HG02852 (cell line): ENCODE results near the gene CSAD.
"Not testable (repeated sequence)": the region's sequence is repeated elsewhere in the genome, so short reads cannot be mapped to it uniquely, and the experiment has no call there.

Experiments
- ATAC-seq: cut with Tn5 transposase; IDR thresholded peaks from one replicate; pipeline ENCODE4 v1.9.1; 2021; ENCODE audit warnings: mild to moderate bottlenecking, moderate library complexity; ENCODE audit not compliant: unreplicated experiment

Gene CSAD

DNA sequence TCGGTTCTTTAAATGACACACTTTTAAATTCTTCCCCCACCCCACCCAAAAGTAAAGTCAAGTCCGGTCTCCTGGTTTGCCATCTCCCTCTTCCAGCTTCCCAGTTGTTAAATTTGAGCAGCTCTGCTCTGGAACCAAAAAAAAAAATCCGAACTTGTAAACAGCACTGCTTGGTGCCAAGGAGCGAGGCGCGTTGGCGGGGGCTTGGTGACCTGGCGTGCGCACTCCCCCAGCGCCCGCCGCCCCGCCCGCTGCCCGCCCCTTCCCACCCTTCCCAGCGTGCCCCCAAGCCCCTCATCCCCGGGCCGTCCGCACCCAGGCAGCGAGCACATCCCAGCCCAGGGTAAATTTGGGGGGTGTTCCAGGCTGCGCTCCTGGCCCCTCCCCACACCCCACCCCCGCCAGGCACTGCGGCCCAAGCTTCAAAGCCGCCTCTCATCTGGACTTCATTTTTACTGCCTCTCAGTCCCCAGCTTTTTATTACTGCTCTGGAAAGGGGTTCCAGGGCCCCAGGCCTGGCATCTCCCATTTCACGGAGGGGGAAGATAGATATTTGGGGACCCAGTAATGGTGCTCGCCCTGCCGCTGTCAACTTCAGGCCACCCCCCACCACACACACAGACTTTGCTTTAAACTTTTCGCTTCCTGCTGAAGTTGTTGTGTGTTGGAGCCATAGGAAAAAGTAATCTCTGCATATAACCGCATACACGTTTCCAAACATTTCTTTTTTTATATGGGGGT is 38.0 kb upstream of the CSAD start:
- ATAC-seq, result no peak

DNA sequence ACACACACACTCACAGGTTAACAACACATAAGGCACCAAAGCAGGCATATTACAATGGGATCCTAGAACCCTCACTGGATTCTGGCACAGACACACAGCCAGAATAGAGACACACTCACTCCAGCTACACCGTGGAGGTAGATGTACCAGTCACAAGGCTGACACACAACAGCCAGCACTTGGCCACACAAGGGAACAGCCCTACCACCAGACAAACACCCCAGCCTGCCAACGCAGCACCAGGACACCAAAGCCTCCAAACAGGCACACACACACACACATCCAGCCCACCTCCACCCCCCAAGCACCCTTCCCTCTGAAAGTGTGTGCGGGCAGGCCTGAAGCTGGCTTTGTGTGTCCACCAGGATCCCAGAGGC is 37.2 kb upstream of the CSAD start:
- ATAC-seq, result no peak

DNA sequence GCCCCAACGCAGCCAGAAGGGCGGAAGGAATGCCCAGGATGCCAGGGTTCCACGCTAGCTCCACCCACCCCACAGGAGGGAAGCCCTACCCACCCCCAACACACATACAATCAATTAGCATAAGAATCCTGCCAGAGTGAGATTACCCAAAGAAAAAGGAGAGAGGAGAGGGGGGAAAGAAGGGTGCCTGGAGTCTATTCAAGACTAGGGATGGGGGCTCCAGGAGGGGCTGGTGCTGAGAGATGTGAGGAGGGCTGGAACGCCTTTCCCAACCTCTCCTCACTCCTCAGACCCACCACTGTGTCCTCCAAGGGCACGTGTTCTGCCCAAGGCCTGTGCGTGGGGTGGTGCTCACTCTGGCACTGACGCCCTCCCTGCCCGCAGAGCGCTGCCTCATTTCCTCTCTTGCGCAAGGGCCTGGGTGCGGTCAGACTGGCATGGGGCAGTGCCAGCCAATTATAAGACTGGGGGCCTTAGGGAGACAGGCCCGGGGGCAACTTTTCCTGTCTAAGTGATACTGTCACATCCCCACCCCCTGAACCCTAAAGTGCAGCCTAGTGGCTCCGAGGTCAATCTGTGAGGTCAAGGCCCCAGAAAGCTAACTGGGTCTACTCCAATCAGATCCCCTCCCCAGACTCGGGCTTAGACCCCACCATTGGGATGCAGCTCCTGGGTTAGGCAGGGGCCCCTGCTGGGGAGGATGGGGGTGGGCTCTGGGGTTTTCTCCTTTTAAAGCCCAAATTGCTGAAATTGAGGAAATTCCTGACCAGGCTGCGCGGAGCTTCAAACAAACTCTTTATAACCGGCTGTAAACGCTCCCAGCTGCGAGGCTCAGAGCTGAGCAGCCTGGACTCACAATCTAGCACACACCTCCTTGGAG is 36.6 kb upstream of the CSAD start:
- no peak for ATAC-seq

DNA sequence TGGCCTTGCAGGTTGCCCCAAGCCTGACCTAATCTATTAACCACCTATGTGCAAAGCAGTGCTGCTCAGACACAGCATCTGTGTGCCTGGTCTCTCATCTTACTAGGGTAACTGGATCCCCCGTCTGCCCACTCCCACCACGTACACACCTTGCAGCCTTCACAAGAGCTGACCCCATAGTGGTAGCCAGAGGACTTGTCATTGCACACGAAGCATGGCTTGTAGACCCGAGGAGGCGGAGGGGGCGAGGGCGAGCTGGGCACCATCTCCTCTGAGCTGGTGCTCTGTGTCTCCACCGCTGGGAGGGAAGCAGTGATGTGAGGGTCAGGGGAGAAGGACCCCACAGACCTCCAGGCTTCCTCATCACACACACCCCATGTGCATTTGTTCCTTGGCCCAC is 34.8 kb upstream of the CSAD start:
- ATAC-seq, result no peak

DNA sequence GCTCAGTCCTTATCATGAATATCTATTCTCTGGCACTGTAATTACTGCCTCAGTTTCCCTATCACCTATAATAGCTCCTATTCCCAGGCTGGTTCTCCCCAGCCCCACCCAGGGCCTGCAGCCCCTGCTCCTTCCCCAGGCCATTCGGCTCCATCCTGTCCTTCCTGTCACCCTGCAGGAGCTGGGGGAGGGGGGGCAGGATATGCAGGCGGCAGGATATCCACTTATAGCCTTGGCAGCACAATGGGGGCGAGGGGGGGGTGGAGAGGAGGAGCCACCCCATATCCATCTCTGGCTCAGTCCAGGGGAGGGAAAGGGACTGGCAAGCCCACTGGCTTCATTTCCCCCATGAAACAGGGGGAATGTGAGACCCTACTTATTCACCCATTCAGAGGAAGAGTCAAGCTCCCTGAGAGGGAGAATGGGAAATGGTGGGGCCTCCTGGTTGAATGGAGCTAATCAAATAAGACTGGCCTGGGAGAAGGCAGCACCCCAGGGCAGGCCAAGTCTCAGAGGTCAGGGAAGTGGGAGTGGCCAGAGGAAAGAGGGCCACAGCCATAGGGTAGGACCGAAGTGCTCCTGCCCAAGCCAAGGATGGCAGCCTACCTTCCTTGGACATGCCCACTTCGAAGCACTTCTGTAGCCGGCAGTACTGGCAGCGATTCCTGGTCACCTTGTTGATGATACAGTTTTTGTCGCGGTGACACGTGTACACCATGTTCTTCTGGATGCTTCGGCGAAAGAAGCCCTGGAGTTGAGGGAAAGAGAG is 34.1 kb upstream of the CSAD start:
- no peak for ATAC-seq

DNA sequence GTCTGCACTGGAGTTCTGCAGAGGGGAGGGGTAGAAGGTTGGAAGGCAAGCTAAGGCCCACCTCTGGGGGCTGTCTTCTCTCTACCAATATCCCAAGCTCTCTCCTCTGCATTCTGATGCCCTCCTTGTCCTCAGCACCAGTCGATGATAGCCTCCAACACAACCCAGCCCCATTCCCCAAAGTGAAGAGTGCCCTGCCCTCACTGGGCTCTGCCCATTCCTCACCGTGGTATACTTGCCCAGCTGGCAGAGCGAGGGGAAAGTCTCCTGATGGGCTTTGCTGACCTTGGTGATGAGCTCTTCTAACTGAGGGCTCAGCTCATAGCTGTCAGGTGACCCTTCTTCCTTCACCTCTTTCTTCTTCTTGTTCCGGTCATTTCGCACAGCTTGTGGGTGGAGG is 33.5 kb upstream of the CSAD start:
- no peak for ATAC-seq

DNA sequence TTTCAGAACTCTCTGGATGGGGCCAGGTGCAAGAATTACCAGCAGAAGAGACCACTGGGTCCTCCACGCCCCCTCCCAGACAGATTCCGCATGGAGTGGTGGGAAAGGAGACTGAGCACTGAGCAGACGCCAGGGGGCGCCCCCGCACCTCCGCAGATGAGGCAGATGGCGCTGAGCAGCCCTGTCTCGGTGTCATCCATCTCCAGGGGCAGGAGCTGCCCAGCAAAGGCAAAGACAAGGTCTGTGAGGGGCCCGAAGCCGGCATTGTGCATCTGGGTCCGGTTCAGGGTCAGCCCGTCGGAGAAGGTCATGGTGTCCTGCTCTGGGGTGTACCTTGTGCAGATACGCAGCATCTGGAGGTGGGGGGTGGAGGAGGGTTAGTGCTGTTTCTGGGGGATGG is 32.6 kb upstream of the CSAD start:
- ATAC-seq, result no peak

DNA sequence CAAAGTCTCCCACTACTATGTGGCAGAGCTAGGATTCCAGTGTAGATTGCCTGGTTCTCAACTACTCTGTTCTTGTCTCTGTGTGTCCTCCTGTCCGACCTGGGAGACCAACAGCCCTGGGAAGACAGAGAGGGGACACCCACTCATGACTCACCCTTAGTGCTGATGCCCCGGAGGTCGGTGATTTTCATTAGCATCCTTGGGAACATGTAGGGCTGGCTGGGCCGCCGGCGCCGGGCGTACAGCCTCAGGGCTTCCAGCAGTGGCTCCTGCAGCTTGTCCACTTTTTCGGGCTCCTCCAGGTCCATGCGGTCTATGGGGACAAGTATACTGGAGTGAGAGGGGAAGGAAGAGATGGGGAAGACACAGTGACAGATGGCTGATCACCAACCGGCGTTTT is 32.2 kb upstream of the CSAD start:
- no peak for ATAC-seq

DNA sequence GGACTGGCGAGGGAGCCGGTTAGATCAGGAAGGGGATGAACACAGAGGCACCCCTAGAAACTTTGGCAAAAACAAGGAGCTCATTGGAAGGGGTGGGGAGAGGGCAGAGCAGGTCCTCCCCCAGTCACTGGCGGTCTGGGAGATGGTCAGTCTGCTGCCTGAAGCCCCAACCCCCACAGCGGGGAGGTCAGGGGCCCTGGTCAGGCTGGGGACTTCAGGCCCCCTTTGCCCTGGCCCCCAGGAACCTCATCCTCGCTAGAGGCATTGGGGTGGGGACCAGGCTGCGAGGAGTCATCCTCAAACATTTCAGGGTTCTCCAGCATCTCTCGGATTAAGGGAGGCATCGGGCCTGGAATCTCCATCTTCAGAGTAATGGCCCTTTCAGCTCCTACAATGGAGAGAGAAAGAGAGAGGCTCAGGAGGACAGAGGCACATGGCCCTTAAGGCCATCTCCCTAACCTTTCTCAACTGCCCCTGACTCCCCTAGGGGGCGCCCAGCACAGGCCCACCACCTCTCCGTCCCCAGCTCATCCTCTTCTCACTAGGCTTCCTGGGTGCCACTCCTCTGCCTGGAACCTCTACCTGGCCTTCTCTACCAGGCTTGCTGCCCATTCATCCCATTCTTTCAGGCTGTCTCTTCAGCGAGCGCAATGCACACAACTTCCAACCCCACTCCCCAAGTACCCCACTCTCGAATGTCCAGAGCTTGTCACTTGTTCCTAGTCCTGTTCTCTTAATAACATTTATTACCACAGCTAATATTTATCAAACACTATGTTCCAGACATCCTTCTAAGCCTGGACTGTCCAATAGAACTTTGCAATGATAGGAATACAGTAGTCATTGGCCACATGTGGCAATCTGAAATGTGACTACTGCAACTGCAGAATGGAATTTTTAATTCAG is 31.0 kb upstream of the CSAD start:
- ATAC-seq, result no peak

DNA sequence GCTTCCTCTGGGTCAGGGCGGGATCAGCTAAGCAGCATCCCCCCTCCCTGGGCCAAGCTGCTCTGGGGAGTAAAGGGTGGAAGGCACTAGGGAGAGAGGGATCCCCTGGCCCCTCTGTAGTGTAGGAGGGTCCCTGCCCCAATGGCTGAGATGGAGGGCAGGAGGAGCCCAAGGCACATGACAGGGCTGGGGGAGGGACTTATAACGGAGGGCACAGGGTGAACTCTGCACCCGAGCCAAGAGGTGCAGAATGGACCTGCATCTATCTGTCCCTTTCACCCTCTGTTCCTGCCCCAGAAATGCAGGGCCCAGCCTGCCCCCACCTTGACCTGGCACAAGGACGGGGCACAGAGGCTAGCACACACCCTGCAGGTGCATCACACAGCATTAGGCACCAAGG is 30.1 kb upstream of the CSAD start:
- ATAC-seq, result no peak

DNA sequence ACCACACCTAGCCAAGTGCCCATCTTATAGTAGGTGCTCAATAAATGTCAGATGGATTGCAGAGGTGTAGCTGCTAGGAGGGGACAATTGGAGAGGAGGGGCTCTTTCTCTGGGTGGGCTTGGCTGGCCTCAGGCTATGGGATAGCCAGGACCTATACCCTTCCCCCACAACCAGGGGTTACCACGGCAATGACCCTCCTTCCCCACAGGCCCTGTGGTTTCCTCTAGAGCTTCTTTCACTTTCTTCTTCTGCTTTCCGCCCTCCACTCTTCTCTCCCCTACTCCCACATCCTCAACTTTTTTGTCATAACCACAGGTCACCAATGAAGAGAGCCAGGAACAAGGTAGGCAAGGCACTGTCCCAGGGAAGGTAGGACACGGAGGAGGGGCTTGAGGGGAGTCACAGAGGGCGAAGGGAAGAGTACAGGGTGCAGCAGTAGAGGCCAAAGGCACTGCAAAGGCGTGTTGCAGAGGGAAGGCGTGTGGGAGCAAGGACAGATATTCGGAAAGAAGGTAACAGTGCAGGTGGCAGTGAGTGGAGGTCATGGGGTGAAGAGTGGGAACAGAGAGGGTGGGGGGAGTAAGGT is 28.2 kb upstream of the CSAD start:
- peak; percentile 46 for ATAC-seq

DNA sequence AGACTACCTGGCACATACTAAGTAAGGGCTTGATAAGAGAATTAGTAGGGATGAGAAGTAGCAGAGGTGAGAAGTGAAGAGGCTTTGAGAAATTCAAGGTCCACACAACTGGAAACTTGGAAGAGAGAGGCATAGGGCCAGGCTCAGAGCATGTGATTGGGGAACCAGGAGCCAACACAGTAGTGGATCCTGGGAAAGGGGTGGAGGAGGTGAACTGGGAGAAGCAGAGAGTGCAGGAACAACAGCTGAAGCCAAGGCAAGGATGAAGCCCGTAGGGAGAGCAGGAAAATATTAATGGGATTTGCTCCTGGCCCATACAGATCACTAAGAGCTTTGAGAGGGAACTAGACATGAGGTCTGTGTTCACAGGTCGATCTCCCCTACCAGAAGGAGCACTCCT is 27.7 kb upstream of the CSAD start:
- ATAC-seq, result no peak

DNA sequence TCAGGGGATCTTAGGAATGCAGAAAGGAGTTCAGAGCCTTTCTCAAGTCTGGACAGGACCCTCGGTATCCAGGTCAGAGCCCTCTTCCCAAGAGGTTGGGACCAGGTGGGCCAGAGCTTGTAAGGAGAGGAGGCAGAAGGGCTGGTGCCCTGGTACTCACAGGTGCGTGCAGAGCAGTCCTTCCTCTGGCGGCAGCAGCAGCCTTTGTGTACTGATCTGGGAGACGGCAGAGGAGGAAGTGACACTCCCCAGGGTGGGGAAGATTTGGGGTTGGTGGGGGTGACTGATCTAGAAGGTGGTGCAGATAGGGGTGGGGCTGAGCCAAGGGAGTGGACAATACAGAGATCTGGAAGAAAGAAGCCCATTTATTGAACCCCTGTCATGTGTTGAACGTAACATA is 26.3 kb upstream of the CSAD start, which contains the start of gene ITGB7:
Gene ITGB7 (minus strand): TSS at position 210 of the 400 bp plus-strand sequence. CDS start 6,808 bp downstream, outside the sequence.
- peak; percentile 48 for ATAC-seq

DNA sequence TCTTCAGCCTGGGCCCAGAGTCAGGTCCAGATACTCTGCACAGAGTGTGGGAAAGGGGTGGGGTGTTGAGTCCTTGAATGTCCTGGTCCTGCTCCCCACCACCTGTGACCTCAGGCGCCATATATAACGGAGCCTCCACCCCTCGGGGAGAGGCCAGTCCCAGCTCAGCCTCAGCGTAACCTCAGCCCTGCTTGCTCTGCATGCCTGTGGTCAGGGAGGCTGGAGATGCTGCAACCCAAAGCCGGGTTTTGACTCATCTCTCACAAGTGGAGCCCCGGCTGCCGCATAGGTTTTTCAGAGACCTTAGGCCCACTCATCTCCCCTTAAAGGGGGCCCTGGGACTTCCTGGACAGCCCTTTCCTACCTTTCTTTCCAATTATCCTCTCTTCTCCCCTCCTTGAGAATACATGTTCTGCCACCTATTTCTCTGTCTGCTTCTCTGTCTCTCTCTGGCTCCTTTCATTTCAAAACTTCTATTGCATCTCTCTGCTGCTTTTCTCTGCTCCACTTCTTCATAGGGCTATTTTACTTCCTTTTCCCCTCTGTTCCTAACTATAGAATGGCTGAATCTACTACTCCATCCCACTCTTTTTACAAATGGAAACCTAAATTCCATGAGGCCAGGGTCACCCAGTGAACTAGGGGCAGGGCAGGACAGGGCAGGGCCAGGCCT is 25.2 kb upstream of the CSAD start:
- ATAC-seq, result peak; percentile 71

DNA sequence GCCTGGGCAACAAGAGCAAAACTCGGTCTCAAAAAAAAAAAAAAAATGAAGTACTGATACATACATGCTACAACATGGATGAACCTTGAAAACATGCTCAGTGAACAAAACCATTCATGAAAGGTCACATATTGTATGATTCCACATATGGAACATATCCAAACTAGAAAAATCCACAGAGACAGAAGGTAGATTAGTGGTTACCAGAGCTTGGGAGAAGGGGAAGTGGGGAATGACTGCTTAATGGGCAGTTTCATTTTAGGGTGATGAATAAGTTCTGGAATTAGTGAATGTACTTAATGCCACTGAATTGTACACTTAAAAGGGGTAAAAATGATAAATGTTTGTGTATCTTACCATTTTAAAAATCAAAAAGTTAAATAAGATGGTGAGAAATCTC is 23.6 kb upstream of the CSAD start:
- no peak for ATAC-seq

DNA sequence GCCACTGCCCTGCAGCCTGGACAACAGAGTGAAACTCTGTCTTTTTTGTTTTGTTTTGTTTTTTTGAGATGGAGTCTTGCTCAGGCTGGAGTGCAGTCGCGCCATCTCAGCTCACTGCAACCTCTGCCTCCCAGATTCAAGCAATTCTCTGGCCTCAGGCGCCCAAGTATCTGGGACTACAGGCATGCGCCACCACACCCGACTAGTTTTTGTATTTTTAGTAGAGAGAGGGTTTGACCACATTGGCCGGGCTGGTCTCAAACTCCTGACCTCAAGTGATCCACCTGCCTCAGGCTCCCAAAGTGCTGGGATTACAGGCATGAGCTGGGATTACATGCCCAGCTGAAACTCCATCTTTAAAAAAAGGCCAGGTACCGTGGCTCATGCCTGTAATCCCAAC is 21.6 kb upstream of the CSAD start:
- ATAC-seq, result not testable (repeated sequence)

DNA sequence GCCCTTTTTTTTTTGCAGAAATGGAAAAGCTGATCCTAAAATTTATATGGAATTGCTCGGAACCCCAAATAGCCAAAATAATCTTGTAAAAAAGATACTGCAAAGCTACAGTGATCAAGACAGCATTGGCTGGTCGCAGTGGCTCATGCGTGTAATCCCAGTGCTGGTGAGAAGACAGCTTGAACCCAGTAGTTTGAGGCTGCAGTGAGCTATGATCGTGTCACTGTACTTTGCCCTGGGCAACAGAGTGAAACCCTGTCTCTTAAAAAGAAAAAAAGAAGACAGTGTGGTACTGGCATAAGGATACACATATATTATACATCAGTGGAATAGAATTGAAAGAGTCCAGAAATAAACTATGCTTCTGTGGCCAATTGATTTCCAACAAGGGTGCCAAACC is 20.9 kb upstream of the CSAD start:
- no peak for ATAC-seq

DNA sequence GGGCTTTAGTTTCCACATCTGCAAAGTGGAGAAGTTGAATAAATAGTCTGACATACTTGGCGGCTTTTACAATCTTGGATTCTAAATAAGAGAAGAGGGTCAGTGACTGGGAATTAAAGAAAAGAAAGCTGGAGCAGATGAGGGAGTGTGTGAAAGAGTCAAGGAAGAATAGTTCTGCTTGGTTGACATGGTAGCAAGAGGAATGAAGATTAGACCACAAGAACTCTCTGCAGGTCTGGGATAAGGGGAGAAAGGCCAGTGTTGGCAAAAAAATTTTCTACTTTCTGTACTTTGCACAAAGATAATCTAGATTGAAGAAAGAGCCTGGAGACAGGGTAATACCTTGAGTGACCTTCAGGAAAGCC is 20.4 kb upstream of the CSAD start:
- no peak for ATAC-seq

DNA sequence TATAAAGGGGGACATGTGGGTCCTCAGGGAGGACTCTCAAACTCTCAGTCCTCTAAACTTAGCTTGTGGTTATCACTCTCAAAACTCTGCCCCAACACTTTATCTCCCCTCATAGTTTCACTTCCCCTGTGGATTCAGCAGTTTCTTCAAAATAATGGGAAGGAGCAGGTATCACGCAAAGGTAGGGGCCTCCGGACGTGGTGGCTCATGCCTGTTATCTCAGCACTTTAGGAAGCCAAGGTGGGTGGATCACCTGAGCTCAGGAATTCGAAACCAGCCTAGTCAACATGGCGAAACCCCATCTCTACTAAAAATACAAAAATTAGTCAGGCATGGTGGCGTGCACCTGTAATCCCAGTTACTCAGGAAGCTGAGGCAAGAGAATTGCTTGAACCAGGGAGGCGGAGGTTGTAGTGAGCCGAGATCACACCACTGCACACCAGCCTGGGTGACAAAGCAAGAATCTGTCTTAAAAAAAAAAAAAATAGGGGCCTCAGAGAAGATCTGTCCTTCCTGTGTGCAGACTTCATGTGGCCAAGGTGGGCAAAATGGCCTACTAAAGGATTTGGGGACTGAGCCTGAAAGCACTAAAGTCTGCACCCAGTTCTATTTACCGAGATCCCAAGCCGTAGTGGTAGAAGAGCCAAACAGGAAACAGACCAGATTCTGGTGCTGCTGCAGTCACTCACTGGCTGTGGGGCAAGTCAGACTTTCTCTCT is 19.9 kb upstream of the CSAD start:
- no peak for ATAC-seq
